Measurements from ENCODE around the gene FBXW8. TPM values are rescaled to one million over a fixed set of nuclear protein-coding genes. Genes with fewer than 3 reads are reported as not detected.
A peak's percentile ranks its signal among the peaks of the same experiment; 100 is the strongest.

The FBXW8 gene
- total RNA-seq, 2 experiments from 2014 or later: 6.6 to 7.3 TPM

GRCh38 chr12:116916714-116917114 lies 6.0 kb downstream of the FBXW8 start:
- ChIA-PET CTCF (no interaction called here), POLR2A (interaction anchor here (0.6 to 1.1 kb wide), 2 partner anchors 8 to 640 kb away, joined by 3 to 5 read pairs; no protein-coding TSS in a partner anchor)
- Histone ChIP-seq H3K27ac (ENCODE audit: low read depth in 1 of 2, low read length in 2 of 2) (no peak overlapping the region), H3K4me3 (ENCODE audit: low read length) (no peak overlapping the region), H3K9me3 (ENCODE audit: control insufficient read depth in 1 of 2, insufficient read depth in 1 of 2, low read length in 2 of 2) (no peaks in the 10 kb centered on the region), H3K36me3 (ENCODE audit: insufficient read depth, low read length) (no peaks in the 10 kb centered on the region), H3K27me3 (ENCODE audit: control insufficient read depth in 1 of 2, insufficient read depth in 2 of 2, low read length in 2 of 2) (no peaks in the 10 kb centered on the region), H3K4me1 (ENCODE audit: insufficient read depth, low read length) (peaks cover 29% of the 10 kb centered on the region)
- Mint-ChIP-seq H3K4me3 (peak overlapping the region; percentile 9), H3K9me3 (no peaks in the 10 kb centered on the region), H3K36me3 (ENCODE audit: low read depth) (peaks cover 16% of the 10 kb centered on the region), H3K27me3 (no peaks in the 10 kb centered on the region), H3K27ac (peak overlapping the region; percentile 76), H3K4me1 (ENCODE audit: low read depth) (peaks cover 80% of the 10 kb centered on the region)
- intact Hi-C loops (cut with DNase I, micrococcal nuclease): no loop called here
- no peak for TF ChIP-seq CTCF (IDR thresholded peaks at IDR 0.05)
- peak in 12 of 14 experiments; percentile 16 to 77 (median 36) for DNase-seq
- peak; percentile 84 for ATAC-seq (ENCODE audit: poor library complexity)

- Mint-ChIP-seq H3K4me3 (no peak overlapping the region), H3K36me3 (ENCODE audit: low read depth) (peaks cover 16% of the 10 kb centered on the region), H3K4me1 (ENCODE audit: low read depth) (peaks cover 80% of the 10 kb centered on the region), H3K27me3 (no peaks in the 10 kb centered on the region), H3K9me3 (no peaks in the 10 kb centered on the region), H3K27ac (no peak overlapping the region)
- Histone ChIP-seq H3K27me3 (ENCODE audit: control insufficient read depth in 1 of 2, insufficient read depth in 2 of 2, low read length in 2 of 2) (no peaks in the 10 kb centered on the region), H3K4me3 (ENCODE audit: low read length) (no peak overlapping the region), H3K36me3 (ENCODE audit: insufficient read depth, low read length) (no peaks in the 10 kb centered on the region), H3K4me1 (ENCODE audit: insufficient read depth, low read length) (peaks cover 32% of the 10 kb centered on the region), H3K9me3 (ENCODE audit: control insufficient read depth in 1 of 2, insufficient read depth in 1 of 2, low read length in 2 of 2) (no peaks in the 10 kb centered on the region), H3K27ac (ENCODE audit: low read depth in 1 of 2, low read length in 2 of 2) (no peak overlapping the region)
- TF ChIP-seq CTCF (IDR thresholded peaks at IDR 0.05): no peak
- CTCF ChIA-PET: interaction anchor here (0.7 kb wide), 1 partner anchor 40 kb away, joined by 3 read pairs; no protein-coding TSS in a partner anchor
- intact Hi-C loops (cut with DNase I, micrococcal nuclease): no loop called here
- ATAC-seq (ENCODE audit: poor library complexity): no peak
- no peak for DNase-seq
- POLR2A ChIA-PET: no interaction called here
Measured at GRCh38 chr12:116918464-116918863, 7.7 kb downstream of the FBXW8 start.

GRCh38 chr12:116919247-116919661 lies 8.5 kb downstream of the FBXW8 start:
- CTCF ChIA-PET: no interaction called here
- Histone ChIP-seq H3K4me1 (ENCODE audit: insufficient read depth, low read length) (peaks cover 36% of the 10 kb centered on the region), H3K27me3 (ENCODE audit: control insufficient read depth in 1 of 2, insufficient read depth in 2 of 2, low read length in 2 of 2) (no peaks in the 10 kb centered on the region), H3K9me3 (ENCODE audit: control insufficient read depth in 1 of 2, insufficient read depth in 1 of 2, low read length in 2 of 2) (no peaks in the 10 kb centered on the region), H3K27ac (ENCODE audit: low read depth in 1 of 2, low read length in 2 of 2) (no peak overlapping the region), H3K4me3 (ENCODE audit: low read length) (no peak overlapping the region), H3K36me3 (ENCODE audit: insufficient read depth, low read length) (no peaks in the 10 kb centered on the region)
- no peak for TF ChIP-seq CTCF (IDR thresholded peaks at IDR 0.05)
- Mint-ChIP-seq H3K36me3 (ENCODE audit: low read depth) (peaks cover 16% of the 10 kb centered on the region), H3K27ac (peak overlapping the region; percentile 60), H3K9me3 (no peaks in the 10 kb centered on the region), H3K27me3 (no peaks in the 10 kb centered on the region), H3K4me3 (no peak overlapping the region), H3K4me1 (ENCODE audit: low read depth) (peaks cover 82% of the 10 kb centered on the region)
- intact Hi-C loops (cut with DNase I, micrococcal nuclease): no loop called here
- POLR2A ChIA-PET: no interaction called here
- DNase-seq (no peak), ATAC-seq (ENCODE audit: poor library complexity) (no peak)

Data from CD4-positive, alpha-beta T cell (primary cell).